WERI-Rb-1 (cell line): ENCODE data around the gene C16orf89.

Source experiments
- DNase-seq: peaks from one replicate; pipeline ENCODE4 v3.0.0-alpha.2; 2020
- H3K27ac ChIP-seq: fragments of 250-450 bp; sonication (Bioruptor Pico); 2 replicates; pipeline ENCODE4 v1.5.1; 2020; ENCODE audit warnings: mild to moderate bottlenecking, moderate library complexity
- H3K27me3 ChIP-seq: fragments of 250-450 bp; sonication (Bioruptor Pico); 2 replicates; pipeline ENCODE4 v1.5.1; 2021; ENCODE audit warnings: mild to moderate bottlenecking, low read depth, moderate library complexity; ENCODE audit not compliant: insufficient read depth, severe bottlenecking
- H3K36me3 ChIP-seq: fragments of 250-450 bp; sonication (Bioruptor Pico); 2 replicates; pipeline ENCODE4 v1.5.1; 2020; ENCODE audit warnings: mild to moderate bottlenecking, moderate library complexity
- H3K4me3 ChIP-seq: 2 replicates; pipeline ENCODE4 v1.5.1; 2011; ENCODE audit warnings: low read depth, mild to moderate bottlenecking, control low read depth, low read length
- H3K9me3 ChIP-seq: fragments of 250-450 bp; sonication (Bioruptor Pico); 2 replicates; pipeline ENCODE4 v1.5.1; 2021; ENCODE audit warnings: mild to moderate bottlenecking, moderate library complexity; ENCODE audit not compliant: severe bottlenecking
- TF ChIP-seq, protein P1 (sequence below): IDR thresholded peaks from 2 replicates; pipeline ENCODE4 v1.5.1; 2011; ENCODE audit warnings: low read depth, mild to moderate bottlenecking, control low read depth, inconsistent platforms, low read length

Gene C16orf89

DNA sequence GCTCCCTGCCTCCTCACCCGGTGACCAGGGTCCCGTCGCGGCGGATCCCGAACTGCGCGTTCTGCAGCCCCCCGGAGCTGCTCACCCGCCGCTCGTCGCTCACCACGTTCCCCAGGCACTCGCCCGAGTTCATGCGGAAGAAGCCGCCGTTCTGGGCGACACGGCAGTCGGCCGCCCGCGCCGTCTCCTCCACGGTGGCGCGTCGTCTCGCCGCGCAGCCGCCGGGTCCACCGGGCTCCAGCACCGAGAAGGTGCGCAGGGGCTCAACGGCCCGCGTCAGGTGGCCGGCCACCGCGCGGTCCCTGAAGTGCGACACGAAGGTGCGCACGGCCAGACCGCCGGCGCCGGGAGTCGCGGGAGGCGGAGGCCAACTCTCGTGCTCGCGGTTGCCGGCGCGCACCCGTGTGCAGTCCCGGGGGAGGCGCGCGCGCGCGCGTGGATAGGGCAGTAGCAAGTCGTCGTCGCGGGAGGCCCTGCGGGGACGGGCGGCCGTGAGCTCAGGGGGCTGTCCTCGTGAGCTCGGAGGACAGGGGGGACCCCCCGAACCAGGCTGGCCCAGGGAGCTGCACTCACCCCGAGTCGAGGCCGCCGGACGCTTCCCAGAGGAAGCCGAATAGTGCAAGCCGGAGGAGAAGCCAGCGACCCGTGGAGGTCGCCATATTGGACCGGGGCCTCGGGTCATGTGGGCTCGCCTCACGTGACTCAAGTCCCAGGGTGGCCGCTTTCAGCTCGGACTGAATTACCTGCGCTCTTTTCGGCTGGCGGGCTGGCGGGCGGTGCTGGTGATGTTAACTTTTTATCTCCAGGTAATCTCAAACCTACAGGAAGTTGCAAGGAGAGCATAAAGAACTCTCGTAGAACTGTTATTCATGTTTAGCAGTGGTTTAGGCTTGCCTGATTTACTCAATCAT is 32.2 kb downstream of the C16orf89 start, which contains the start of gene NAGPA:
NAGPA (minus strand) TSS at position 680 of the 911 bp plus-strand sequence; CDS start at position 659, 21 bp downstream.
- Histone ChIP-seq H3K4me3 (peak within 1 kb of the TSS; percentile 72), H3K27me3 (no peaks in the 10 kb centered on the region), H3K27ac (peak within 1 kb of the TSS; percentile 55), H3K9me3 (no peaks in the 10 kb centered on the region), H3K36me3 (no peaks in the 10 kb centered on the region)
- TF ChIP-seq, protein P1, sequence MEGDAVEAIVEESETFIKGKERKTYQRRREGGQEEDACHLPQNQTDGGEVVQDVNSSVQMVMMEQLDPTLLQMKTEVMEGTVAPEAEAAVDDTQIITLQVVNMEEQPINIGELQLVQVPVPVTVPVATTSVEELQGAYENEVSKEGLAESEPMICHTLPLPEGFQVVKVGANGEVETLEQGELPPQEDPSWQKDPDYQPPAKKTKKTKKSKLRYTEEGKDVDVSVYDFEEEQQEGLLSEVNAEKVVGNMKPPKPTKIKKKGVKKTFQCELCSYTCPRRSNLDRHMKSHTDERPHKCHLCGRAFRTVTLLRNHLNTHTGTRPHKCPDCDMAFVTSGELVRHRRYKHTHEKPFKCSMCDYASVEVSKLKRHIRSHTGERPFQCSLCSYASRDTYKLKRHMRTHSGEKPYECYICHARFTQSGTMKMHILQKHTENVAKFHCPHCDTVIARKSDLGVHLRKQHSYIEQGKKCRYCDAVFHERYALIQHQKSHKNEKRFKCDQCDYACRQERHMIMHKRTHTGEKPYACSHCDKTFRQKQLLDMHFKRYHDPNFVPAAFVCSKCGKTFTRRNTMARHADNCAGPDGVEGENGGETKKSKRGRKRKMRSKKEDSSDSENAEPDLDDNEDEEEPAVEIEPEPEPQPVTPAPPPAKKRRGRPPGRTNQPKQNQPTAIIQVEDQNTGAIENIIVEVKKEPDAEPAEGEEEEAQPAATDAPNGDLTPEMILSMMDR: no peak
- peak; percentile 85 for DNase-seq

DNA sequence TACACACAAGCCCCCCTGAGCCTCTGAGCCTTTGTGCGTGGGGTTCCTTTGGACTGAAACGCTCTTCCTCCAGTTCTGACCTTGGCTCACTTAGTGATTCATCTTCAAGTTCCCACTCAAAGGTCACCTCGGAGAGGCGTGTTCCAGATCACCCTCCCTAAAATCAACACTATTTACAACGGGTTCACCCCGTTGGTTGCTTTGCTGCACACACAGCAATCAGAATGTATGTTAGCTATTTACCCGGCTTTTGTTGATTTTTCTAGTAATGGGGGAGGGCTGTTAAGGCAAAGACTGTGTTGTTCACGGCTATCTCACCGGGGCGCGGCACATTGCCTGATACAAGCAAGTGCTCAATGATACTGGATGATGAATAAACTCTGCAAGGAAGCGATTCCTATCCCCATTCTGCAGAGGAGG is 33.0 kb downstream of the C16orf89 start:
- DNase-seq: no peak
- TF ChIP-seq, protein P1: no peak
- no peaks in the 10 kb centered on the region for H3K27me3 ChIP-seq
- H3K36me3 ChIP-seq: no peaks in the 10 kb centered on the region
- peak overlapping the region; percentile 72 for H3K4me3 ChIP-seq
- no peak overlapping the region for H3K27ac ChIP-seq
- H3K9me3 ChIP-seq: no peaks in the 10 kb centered on the region

DNA sequence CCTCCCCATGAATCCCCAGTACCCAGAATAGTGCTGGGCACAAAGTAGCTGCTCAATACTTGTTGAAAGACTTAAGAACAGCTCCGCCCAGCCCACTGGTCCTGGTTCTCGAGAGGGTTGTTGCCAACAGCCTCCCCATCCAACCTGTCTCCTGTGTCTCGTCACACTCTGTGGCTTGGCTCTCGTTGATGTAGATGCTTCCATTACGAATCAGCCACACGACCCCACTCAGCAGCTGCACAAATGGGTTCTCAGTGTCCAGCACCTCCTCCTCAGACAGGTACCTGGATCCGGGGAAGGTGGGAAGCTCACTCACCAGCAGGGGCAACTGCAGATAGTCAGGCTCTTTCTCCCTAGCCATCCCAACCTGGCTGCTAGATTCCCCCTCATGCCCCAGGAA is 34.2 kb downstream of the C16orf89 start:
- TF ChIP-seq, protein P1: no peak
- H3K36me3 ChIP-seq: no peaks in the 10 kb centered on the region
- DNase-seq: no peak
- H3K9me3 ChIP-seq: no peaks in the 10 kb centered on the region
- no peak overlapping the region for H3K27ac ChIP-seq
- no peaks in the 10 kb centered on the region for H3K27me3 ChIP-seq
- no peak overlapping the region for H3K4me3 ChIP-seq

DNA sequence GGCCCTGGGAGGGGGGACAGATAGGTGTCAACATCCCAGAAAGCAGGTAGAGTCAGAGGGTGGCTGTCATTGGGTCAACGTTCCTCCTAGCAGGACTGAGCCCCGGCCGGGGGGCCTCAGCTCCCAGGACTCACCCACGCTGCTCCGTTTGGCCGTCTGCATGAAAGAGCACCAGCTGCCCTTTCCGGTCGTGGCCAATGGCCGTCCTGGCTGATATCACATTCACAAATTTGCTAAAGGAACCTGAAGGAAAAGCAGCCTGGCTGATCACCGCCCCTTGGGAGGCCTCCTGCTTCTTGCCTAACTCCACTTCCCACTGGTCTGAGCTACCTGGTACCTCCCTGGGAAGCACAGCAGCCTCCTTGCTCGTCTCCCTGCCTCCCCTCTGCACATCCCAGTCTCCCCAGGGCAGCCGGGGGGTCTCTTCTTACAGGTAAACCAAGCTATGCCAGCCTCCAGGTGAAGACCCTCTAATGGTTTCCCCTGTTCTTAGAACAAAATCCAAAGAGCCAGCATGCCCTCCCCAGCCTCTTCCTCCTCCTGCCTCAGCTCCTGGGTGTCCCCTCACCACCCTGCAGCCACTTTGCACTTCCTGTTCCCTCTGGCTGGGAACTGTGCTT is 35.4 kb downstream of the C16orf89 start:
- Histone ChIP-seq H3K27me3 (no peaks in the 10 kb centered on the region), H3K36me3 (no peaks in the 10 kb centered on the region), H3K27ac (no peak overlapping the region), H3K9me3 (no peaks in the 10 kb centered on the region), H3K4me3 (no peak overlapping the region)
- no peak for DNase-seq
- TF ChIP-seq, protein P1: no peak

DNA sequence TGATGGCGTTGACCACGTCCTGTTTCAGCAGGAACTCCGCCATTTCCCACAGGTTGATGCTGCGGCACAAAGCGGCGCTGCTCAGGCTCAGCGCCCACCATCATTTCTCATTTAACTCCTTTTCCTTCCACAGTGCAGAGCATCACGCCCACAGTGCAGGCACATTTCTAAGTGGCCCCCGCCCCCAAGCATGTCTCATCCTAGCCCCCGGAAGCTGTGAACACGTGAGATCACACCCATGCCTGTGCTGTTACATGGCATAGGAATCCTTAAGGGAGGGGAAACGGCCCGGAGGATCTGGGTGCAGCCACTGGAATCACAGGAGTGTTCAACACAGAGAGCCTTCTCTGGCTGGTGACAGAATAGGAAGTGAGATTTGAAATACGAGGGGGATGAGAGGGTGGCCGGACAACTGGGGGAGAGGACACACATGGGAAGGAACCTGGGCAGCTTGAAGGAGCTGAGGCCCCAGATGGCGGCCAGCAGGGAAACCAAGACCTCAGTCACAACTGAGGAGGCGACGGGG is 36.7 kb downstream of the C16orf89 start:
- TF ChIP-seq, protein P1: no peak
- H3K4me3 ChIP-seq: no peak overlapping the region
- no peaks in the 10 kb centered on the region for H3K9me3 ChIP-seq
- H3K27ac ChIP-seq: no peak overlapping the region
- H3K36me3 ChIP-seq: no peaks in the 10 kb centered on the region
- no peaks in the 10 kb centered on the region for H3K27me3 ChIP-seq
- no peak for DNase-seq
